Fibroblast of villous mesenchyme (primary cell): ENCODE data around the gene BAZ1B. TPM values are rescaled to one million over a fixed set of nuclear protein-coding genes. Genes with fewer than 3 reads are reported as not detected.
"Not testable (repeated sequence)": the region's sequence is repeated elsewhere in the genome, so short reads cannot be mapped to it uniquely, and the experiment has no call there.

ENCODE experiments used
- DNase-seq: peaks from one replicate; pipeline ENCODE4 v3.0.0-alpha.2; 2010; ENCODE audit warnings: low read depth
- H3K4me3 ChIP-seq: 2 replicates; pipeline ENCODE4 v1.5.1; 2011; ENCODE audit warnings: low read depth, mild to moderate bottlenecking, low read length
- CTCF ChIP-seq: IDR thresholded peaks from 2 replicates; pipeline ENCODE4 v1.5.1; 2012; ENCODE audit warnings: low read depth, mild to moderate bottlenecking, low read length; ENCODE audit not compliant: insufficient read depth
- total RNA-seq: library from RNA; depleted of rRNA; stranded (reverse); fragments of >200 nt; gene quantifications from 2 replicates; pipeline ENCODE4 v1.2.3, GENCODE V29; 2012

The BAZ1B gene
- 57.0 and 64.3 TPM in 2 replicates for total RNA-seq

GRCh38 chr7:73522105-73522872 is at the start of gene BAZ1B:
Gene BAZ1B (minus strand): TSS chr7:73522293. CDS start chr7:73521933, 360 bp downstream.
- peak within 1 kb of the TSS; percentile 73 for H3K4me3 ChIP-seq
- TF ChIP-seq CTCF, result no peak
- peak; percentile 98 for DNase-seq

DNA sequence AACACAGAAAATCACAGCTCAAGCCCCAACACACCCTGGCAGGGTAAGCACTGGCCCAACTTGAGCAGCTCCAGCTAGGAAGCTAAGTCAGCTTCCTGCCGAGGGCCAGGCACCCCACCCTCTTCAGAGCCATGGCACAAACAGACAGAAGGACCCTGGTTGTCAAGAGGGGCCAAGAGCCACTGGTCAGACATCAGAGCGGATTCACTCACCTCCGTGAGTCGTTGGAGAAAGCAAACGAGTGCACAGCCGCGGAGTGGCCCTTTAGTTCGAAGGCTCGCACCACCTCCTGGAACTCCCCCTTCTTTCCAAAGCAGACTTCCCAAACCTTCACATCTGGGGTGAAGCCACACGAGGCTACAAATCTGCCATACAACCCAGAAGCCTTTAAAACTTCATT is 48.9 kb upstream of the BAZ1B start:
- no peak for DNase-seq
- H3K4me3 ChIP-seq, result no peak overlapping the region
- no peak for TF ChIP-seq CTCF

- TF ChIP-seq CTCF, result no peak
- DNase-seq, result no peak
- no peak overlapping the region for H3K4me3 ChIP-seq
Observed at GRCh38 chr7:73570521-73570920, 48.4 kb upstream of the BAZ1B start.

DNA sequence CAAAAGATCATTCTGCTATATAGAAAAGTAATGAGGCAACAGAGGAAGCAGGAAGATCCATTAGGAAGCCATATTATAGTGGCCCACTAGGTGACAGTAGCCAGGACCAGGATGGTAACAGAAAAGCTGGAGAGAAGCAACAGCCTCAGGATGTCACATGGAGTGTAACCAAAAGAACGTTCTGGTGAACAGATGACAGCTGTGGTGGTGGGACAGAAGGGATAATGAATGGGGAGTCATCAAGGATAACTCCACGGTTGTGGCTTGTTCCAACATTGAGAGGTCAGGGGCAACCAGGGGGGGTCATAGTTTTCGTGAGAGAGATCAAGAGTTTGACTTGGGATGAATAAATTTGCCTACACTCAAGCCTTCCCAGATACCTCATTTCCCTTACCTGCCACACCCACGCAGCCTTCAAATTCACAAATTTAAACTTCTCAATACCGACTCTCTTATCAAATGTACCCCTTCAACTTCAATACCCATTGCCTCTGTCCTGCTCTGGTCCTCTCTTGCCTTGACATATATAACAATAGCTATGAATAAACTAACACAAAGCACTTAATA is 47.0 kb upstream of the BAZ1B start:
- DNase-seq, result no peak
- TF ChIP-seq CTCF, result no peak
- H3K4me3 ChIP-seq, result no peak overlapping the region

- no peak for DNase-seq
- H3K4me3 ChIP-seq, result no peak overlapping the region
- no peak for TF ChIP-seq CTCF
Observed at GRCh38 chr7:73567846-73568685, 46.0 kb upstream of the BAZ1B start.

DNA sequence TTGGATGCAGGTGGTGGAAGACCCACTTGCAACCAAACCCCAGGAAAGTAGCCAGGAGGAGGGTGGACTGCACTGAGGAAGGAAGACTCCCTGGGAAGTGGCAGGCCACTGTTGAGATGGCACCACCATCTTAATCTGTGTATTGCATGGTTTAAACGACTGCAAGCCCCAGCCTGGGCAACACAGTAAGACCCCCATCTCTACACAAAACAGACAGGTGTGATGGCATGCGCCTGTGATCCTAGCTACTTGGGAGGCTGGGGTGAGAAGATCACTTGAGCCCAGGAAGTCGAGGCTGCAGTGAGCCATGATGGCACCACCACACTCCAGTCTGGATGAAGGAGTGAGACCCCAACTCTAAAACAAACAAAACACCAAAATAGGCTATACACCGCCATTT is 45.0 kb upstream of the BAZ1B start:
- no peak overlapping the region for H3K4me3 ChIP-seq
- no peak for DNase-seq
- no peak for TF ChIP-seq CTCF

- H3K4me3 ChIP-seq, DNase-seq: not testable (repeated sequence)
Observed at GRCh38 chr7:73566431-73566830, 44.3 kb upstream of the BAZ1B start.
